HL-60/S4 (cell line): ENCODE measurements around the gene CXorf66.
"Not testable (repeated sequence)": the region's sequence is repeated elsewhere in the genome, so short reads cannot be mapped to it uniquely, and the experiment has no call there.

Experiments used
- in situ Hi-C: fragments of 300-500 bp; cut with MboI; formaldehyde crosslinking; loops from 2 replicates; pipeline ENCODE4 v1.14.3; 2022; ENCODE audit warnings: low sequenced_read_pairs

The CXorf66 gene, protein sequence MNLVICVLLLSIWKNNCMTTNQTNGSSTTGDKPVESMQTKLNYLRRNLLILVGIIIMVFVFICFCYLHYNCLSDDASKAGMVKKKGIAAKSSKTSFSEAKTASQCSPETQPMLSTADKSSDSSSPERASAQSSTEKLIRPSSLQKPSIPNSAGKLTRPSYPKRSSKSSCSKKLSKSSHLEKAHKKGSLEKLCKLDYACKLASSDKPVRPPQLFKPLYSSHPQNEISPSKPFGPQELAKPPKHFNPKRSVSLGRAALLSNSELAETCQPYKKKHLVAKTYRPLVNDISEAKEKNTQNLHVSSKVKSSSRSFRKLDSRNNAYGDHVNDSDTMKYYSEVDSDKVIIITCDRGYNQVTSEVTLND

DNA sequence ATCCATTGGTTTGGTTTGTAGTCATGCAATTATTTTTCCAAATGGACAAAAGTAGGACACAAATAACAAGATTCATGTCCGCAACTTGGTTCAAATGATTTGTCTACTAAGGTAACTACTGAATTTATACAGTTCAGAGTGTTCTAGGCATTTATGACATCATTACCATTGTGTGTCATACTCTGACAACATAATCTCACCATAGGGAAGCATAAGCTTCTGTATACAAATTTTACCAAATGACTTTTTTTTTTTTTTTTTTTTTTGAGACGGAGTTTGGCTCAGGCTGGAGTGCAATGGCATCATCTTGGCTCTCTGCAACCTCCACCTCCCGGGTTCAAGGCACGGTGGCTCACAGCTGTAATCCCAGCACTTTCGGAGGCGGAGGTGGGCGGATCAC lies at the start of gene CXorf66:
Gene CXorf66 (minus strand): TSS at position 101 of the 400 bp plus-strand sequence. CDS start 25 bp downstream, at position 76.
- in situ Hi-C loops, result no loop called here

- in situ Hi-C loops, result no loop called here
Observed at GRCh38 chrX:139982856-139983255, 17.5 kb upstream of the CXorf66 start.

GRCh38 chrX:139974471-139974870 lies 9.2 kb upstream of the CXorf66 start:
- in situ Hi-C loops, result no loop called here

DNA sequence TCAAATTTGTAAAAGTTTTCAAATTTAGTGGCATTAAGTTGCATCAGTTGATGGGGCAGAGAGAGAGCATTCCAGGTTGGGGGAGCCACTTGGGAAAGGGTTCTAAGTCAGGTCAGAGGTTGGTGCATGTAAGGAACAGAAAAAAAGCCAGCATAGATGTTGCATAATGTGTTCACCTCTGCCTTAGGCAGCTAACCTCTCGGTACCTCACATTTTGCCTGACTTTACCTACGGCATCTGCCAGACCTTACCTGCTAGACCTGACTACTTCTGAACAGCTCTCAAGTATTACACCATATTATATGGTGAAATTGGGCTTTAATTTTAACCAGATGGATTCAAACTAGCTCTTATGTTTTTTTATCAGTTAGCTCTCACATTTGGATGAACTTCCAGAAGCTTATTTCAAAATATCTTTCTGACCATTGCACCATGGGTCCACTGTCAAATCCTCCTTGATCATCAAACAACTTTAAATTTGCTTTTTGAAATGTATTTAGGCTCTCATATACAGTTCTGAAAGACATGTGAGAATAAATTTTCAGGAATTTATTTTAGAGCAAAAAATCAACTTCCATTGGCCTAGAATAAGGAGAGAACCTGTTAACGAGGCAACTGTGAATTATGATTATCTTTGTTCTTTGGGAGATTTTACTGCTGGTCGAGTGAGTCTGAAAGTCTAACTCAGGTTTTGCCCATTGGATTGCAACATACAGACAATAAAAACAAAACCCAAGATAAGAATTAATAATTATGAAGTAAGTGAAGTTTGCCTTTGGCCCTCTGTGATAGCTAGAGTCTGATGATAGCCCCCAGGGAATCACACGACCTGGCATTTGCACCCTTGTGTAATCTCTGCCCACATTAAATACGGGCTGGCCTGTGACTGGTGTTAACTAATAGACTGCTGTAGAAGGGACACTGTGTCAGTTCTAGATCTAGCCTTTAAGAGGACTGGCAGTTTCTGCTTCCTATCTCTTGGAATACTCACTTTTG lies 7.6 kb upstream of the CXorf66 start:
- in situ Hi-C loops, result no loop called here

DNA sequence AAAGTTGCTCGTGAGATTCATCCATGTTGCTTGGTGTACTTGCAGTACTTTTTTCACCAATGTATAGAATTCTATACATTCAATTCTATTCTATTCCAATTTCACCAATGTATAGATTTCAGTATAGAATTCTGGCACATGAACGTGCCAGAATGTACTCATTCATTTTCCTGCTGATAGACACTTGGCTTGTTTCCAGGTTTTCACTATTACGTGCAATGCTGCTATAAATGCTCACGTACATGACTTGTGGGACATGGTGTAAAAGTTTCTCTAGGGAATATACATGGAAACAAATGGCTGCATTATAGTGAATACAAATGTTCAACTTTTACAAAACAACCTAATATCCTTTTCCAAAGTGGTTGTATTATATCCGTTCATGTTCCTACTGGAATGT lies 6.8 kb upstream of the CXorf66 start:
- in situ Hi-C loops, result no loop called here

GRCh38 chrX:139971394-139971749 lies 6.1 kb upstream of the CXorf66 start:
- in situ Hi-C loops, result no loop called here

DNA sequence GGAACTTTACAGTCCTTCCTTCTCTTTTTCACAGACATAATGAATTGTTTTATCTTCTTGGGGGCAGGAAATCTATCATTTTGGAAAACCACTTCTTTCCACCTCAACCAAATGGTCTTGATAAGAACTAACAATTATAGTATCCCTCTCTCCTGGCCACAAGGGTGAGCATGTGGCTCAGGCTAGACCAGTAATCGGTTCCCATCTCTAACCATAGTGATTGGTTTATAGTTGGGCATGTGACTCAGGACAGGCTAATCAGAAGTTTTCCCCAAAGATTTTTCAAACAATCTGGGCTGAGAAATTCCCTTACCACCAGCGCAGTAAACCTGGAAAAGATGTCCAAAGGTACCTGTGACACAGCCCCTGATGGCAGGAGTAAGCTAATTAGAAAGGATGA lies 4.0 kb upstream of the CXorf66 start:
- in situ Hi-C loops, result no loop called here

DNA sequence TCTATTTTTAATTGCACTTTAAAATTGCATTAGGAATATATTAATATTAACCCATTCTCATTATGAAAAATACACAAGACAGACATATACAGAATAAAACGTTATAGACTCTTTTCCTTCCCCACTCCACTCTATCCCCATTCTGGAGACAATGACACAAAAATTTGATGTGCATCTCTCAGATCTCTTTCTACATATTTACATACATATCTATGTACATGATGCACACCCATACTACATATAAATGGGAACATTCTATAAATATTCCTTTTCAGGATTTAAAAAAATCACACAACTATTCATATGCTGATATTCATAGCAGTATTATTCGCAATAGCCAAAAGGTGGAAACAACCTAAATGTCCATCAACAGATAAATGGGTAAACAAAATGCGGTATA lies 2.4 kb upstream of the CXorf66 start:
- in situ Hi-C loops, result no loop called here

DNA sequence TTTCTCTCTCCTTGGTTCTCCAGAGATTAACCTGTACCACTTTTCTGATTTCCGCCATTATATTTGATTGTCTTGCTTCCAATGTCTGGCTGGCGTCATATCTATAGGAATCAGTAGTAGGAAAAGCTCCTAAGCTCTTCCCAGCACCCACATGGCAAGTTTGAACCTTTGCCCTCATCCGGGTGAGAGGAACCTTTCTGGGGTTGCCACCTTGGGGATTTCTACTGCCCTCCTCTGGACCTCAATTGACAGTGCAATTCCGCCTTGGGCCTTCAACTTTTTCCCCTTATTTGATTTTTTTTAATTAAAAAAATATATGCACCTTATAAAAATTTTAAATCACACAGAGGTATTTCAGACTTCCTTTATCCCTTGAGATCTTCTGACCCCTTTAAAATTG lies 2.0 kb upstream of the CXorf66 start:
- in situ Hi-C loops, result no loop called here

DNA sequence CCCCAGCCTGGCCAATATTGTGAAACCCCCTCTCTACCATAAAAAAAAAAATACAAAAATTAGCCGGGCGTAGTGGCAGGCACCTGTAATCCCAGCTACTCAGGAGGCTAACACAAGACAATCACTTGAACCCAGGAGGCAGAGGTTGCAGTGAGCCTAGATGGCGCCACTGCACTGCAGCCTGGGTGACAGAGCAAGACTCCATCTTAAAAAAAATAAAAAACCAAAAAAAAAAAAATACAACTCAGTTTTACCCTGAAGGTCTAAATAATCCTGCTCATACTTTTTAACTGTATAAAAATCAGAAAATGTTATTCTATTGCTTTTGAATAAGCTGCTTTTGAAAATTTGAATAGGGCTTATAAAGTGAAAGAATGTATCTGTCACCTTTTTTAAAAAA lies 838 bp upstream of the CXorf66 start:
- in situ Hi-C loops, result not testable (repeated sequence)

- in situ Hi-C loops, result not testable (repeated sequence)
Observed at GRCh38 chrX:139961091-139961490, 4.2 kb downstream of the CXorf66 start.

GRCh38 chrX:139949703-139950102 lies 15.6 kb downstream of the CXorf66 start:
- in situ Hi-C loops, result no loop called here

DNA sequence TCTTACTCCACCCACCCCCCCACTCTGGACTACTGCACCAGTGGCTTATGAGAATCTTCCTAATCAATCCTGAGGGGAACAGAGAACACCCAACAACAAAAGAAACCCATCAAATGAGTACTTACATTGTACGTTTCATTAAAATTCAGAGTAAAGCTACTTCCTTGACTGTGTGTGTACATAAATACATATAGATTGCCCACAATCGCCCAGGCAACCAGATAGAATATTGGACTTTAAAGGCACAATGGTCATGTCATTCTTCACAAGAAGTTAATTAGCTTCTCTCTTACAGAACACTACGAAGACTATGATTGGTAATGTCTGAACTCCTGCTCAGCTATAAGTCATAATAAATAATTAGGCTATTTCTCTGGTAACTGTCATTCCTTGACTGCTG lies 20.2 kb downstream of the CXorf66 start:
- in situ Hi-C loops, result no loop called here

DNA sequence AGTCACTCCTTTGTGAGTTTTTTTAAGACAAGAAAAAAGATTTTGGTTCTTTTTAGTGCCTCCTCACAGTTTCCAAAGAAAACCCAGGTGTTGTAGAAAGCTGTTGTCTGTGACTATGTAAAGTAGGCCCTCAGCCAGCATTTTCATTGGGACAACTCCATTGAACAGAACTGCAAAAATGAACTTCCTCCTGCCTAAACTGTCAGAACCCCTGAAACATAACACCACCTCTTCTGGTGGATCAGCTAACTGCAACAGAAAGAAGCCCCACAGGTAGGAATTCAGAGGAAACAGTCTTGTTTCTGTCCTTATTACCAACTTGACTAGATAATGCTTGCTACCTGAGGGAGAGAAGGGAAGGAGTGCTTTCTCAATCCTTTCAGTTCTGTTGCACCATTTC lies 29.1 kb downstream of the CXorf66 start:
- in situ Hi-C loops, result no loop called here

- in situ Hi-C loops, result no loop called here
Observed at GRCh38 chrX:139933904-139934303, 31.4 kb downstream of the CXorf66 start.

- in situ Hi-C loops, result no loop called here
Observed at GRCh38 chrX:139932901-139933796, 32.2 kb downstream of the CXorf66 start, which contains the start of gene ATP11C. ATP11C (minus strand) TSS chrX:139933053; CDS start chrX:139932042, 1,011 bp downstream.

GRCh38 chrX:139932073-139932900 lies 33.0 kb downstream of the CXorf66 start:
- in situ Hi-C loops, result no loop called here

GRCh38 chrX:139931646-139932072 lies 33.7 kb downstream of the CXorf66 start:
- in situ Hi-C loops, result no loop called here

GRCh38 chrX:139930916-139931645 lies 34.2 kb downstream of the CXorf66 start:
- in situ Hi-C loops, result no loop called here
